HG03045 (cell line): ENCODE measurements around the gene INSL3.
"Not testable (repeated sequence)": the region's sequence is repeated elsewhere in the genome, so short reads cannot be mapped to it uniquely, and the experiment has no call there.

Experiments
- ATAC-seq: cut with Tn5 transposase; IDR thresholded peaks from one replicate; pipeline ENCODE4 v1.9.1; 2021; ENCODE audit warnings: mild to moderate bottlenecking, moderate library complexity; ENCODE audit not compliant: unreplicated experiment

Gene INSL3

DNA sequence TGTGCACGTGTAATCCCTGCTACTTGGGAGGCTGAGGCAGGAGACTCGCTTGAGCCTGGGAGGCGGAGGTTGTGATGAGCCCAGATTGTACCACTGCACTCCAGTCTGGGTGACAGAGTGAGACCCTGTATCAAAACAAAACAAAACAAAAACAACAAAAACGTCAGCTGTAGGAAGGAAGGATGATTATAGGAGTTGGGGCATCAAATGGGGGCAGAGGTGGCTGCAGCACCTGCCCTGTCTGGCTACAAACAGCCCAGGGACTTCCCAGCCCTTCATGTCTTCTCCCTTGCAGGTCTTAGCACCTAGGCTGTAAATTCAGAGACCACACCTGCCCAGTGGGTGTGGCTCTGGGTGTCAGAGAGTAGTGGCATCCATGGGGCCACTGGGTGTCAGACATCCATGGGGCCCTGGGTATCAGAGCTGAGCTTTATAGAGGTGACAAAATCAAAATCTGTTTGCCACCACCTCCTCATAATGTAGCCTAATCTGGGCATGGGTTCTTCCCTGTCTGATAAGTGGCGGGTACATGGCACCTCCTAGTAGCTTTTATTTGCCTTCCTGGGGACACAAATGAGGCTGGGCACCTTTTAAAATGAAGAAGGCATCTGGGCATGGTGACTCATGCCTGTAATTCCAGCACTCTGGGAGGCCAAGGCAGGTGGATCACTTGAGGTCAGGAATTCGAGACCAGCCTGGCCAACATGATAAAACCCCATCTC is 31.1 kb downstream of the INSL3 start:
- no peak for ATAC-seq

GRCh38 chr19:17788632-17789031 is 32.7 kb downstream of the INSL3 start:
- no peak for ATAC-seq

DNA sequence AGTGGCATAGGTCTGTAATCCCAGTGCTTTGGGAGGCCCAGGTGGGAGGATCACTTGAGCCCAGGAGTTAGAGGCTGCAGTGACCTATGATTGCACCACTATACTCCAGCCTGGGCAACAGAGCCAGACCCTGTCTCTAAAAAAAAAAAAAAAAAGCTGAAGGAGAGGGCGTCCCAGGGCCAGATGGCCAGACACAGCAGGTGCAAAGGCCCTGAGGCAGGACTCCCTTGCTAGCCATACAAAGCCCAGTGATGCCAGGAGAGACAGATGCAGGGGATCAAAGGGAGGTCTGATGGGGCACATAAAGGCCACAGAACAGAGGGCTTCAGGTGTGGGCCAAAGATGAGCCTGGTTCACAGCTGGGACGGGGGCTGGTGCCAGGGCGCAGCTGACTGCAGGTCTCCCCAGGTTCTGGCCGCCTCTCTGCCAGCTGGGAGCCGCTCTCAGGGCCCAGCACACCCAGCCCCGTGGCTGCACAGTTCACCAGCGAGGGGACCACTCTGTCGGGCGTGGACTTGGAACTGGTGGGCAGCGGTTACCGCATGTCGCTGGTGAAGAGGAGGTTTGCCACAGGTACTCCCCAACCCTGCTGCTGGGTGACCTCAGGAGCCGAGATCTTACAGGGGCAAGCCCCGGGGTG is 33.9 kb downstream of the INSL3 start:
- no peak for ATAC-seq

- ATAC-seq, result no peak
Observed at GRCh38 chr19:17784201-17785008, 36.9 kb downstream of the INSL3 start.

GRCh38 chr19:17783721-17784120 is 37.6 kb downstream of the INSL3 start:
- ATAC-seq, result not testable (repeated sequence)

- no peak for ATAC-seq
Observed at GRCh38 chr19:17780781-17781180, 40.5 kb downstream of the INSL3 start.

- ATAC-seq, result no peak
Observed at GRCh38 chr19:17778968-17779929, 42.1 kb downstream of the INSL3 start.

DNA sequence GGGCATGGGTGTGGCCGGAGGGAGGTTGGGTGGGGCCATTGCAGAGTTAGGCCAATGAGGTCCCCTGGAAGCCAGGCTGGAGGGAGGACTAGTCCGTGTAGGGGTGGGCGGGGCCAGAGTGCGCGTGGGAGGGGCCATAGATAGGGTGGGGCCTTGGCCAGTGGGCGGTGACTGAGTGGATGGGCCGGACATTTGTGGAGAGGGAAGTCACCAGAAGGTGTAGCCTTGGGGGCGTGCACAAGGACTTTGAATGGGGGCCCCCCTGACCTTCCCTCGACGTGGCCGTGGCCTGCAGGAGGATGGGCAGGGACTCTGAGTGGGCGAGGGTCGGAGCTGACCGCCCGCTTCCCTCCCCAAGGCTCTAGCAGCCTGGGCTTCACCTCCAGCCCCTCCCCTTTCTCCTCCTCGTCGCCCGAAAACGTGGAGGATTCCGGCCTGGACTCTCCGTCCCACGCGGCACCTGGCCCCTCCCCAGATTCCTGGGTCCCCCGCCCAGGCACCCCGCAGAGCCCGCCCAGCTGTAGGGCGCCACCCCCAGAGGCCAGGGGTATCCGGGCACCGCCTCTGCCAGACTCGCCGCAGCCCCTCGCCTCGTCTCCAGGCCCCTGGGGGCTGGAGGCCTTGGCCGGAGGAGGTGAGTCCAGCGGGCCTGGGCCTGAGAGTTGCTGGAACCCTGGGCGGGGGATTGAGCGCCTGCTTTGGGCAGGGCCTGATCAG is 42.9 kb downstream of the INSL3 start:
- ATAC-seq, result no peak

DNA sequence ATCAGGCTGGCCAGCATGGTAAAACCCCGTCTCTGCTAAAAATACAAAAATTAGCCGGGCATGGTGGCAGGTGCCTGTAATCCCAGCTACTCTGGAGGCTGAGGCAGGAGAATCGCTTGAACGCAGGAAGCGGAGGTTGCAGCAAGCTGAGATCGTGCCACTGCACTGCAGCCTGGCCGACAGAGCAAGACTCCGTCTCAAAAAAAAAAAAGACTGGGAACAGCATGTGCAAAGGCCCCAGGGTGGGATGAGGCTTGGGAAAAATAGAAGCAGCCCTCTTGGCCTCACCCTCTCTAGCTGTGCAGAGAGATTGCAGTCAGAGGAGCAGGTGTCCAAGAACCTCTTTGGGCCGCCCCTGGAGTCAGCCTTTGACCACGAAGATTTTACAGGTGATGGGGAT is 43.5 kb downstream of the INSL3 start:
- not testable (repeated sequence) for ATAC-seq

- ATAC-seq, result peak; percentile 65
Observed at GRCh38 chr19:17775991-17776803, 45.1 kb downstream of the INSL3 start.

GRCh38 chr19:17775245-17775927 is 45.9 kb downstream of the INSL3 start:
- ATAC-seq, result no peak

- ATAC-seq, result no peak
Observed at GRCh38 chr19:17772172-17772571, 49.1 kb downstream of the INSL3 start.

GRCh38 chr19:17770613-17771012 is 50.7 kb downstream of the INSL3 start:
- ATAC-seq, result no peak

DNA sequence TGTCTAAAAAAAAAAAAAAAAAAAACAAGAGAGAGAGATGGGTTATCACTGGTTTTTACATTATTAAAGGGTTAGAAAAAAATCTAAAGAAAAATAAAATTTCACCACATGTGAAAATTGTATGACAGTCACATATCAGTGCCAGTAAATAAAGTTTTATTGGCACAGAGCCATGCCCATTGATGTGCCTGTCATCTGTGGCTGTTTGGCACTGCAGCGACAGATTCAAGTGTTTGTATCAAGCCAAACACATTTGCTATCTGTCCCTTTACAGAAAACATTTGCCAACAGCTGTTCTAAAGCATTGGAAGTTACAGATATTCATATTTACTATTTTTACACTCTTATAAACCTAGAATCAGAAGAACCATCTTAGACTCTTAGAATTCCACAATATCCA is 53.8 kb downstream of the INSL3 start:
- no peak for ATAC-seq

DNA sequence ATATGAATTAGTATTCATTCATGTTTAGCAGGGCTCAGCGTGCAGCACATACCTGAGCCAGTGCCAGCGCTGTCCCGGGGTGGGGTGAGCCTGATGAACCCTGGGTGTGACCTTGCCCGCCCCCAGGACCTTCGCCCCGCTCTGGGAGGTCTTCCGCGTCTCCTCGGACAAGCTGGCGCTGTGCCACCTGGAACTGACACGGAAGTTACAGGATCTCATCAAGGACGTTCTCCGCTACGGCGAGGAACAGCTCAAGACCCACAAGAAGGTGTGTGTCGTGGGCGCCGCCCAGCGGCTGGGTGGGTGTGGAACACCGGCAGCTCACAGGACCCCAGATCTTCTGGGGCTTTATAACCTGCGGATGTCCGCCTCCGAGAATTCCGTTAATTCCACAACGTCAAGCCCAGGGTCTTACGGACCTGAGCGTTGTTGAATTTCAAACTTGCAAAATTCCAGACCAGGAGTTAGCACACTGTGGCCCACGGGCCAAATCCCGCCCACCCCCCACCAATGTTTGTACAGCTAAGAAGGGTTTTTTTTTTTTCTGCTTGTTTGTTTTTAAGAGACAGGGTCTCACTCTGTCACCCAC is 54.7 kb downstream of the INSL3 start:
- no peak for ATAC-seq
